ENCODE results near the gene PPP1R12B.
"Not testable (repeated sequence)": the region's sequence is repeated elsewhere in the genome, so short reads cannot be mapped to it uniquely, and the experiment has no call there.

PPP1R12B gene

DNA sequence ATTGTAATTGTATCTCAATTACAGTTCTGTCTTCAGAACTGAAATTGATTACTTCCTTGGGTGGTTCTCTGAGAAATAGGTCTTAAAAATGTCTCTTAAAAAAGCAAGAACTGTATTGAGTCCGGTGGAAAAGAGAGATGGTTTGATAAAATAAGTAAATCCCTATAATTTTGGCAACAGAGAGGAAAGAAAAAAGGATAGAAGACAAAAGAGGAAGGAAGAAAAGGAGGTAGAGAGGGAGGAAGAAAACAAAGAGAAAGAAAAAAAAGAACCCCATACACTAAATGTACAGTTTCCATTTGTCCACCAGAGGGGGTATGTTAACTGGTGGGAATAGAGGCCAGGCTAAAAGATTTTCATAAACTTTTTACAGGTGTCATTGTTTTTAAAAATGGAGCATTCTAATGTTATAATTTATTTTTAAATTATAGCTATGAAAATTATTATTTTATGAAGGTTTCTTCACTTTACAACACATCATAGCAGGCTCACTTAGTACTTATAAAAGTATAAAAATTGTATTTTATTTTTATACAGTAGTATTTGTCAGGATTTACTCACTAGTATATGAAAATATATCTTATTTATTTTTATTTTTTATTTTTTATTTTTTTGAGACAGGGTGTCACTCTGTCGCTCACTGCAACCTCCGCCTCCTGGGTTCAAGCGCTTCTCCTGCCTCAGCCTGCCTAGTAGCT is 4.7 kb upstream of the PPP1R12B start:
- in situ Hi-C loops (cut with MboI; ENCODE audit: low sequenced_read_pairs): no loop called here

DNA sequence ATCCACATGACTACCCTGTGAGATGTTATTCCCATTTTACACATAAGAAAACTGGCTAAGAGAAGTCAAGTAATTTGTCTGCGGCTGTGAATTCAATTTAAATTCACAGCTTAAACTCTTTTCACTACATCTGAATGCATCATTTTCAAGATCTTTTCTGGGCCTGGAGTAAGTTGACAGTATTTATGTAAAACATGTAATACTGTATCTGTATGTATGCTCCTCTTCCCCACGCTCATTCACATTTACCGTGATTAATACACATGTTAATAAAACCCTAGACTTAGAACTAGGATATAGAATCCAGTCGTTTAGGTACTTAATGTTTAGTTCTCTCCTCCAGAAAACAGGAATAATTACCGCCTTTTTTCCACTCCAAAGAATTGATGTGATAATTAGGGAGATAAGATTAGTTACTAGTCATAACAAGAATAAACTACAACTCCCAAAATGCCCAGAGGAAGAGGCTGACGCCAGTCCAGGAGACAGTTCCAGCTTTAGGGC is 442 bp upstream of the PPP1R12B start:
- in situ Hi-C loops (cut with MboI; ENCODE audit: low sequenced_read_pairs): no loop called here

DNA sequence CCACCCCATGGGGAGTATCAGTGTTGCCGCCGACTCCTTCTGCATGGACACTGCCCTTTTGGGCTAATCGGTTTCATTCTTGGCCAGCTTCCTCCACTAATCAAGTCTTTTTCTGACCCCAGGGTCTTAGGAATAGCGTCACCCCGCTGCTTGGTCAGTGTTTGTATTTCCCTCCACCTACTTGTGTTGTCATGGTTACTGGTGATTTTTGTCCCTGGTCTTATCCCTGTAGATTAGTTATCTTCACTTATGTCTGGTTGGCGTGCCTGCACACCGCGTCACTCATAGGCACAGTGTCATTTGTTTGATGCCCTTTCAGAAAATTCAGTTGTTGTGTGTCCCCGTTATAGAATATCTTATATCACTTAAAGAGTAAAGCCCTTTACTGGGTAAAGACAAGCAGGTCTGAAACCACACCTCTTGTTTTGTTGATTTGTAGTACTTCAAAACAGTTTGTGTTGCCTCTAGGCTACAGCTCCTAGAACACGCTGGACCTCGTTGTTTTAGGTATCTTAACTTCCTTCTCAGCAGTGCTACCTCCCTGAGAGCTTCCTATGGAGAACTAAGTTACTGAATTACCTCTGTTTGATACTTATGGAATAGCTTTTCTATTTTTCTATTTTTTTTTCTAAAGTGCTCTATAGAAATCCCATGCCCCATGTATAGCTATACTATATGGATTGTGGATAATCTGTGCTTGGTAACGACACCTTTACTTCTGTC is 868 bp downstream of the PPP1R12B start:
- in situ Hi-C loops (cut with MboI; ENCODE audit: low sequenced_read_pairs): no loop called here

DNA sequence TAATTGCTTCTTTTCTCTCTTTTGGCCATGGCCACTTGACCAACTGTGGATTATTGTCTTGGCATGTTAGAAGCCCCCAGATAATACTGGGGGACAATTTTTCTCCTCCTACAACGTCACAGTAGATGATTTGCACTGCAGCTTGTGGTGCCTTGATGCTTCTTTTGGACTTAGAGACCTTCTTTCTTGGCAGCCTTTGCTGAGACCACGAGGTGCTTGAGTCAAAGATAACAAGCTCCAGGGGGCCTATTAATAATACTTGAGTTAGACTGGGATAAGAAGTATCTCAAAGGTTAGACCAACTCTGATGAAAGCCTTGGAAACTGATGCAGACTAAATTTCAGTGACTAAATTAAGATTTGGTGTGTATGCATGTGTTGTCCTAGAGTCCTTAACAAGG is 3.2 kb downstream of the PPP1R12B start:
- in situ Hi-C loops (cut with MboI; ENCODE audit: low sequenced_read_pairs): no loop called here

DNA sequence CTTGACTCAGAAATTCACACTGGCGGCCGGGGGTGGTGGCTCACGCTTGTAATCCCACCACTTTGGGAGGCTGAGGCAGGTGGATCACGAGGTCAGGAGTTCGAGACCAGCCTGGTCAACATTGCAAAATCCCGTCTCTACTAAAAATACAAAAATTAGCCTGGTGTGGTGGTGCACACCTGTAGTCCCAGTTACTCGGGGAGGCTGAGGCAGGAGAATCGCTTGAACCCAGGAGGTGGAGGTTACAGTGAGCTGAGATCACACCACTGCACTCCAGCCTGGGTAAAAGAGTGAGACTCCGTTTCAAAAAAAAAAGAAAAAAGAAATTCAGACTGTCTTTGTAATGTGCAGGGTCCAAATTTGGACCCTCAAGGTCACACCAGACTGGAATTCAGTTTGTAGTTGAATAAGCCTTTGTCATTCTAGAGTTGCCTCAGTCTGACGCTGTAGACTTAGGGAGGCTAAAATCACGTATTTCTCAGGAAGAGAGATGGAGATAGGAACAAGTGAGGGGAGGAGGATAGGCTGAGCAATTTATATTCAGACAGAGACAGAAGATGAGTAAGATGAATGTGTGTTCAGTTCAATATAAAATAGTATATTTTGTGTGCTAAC is 4.2 kb downstream of the PPP1R12B start:
- in situ Hi-C loops (cut with MboI; ENCODE audit: low sequenced_read_pairs): not testable (repeated sequence)

DNA sequence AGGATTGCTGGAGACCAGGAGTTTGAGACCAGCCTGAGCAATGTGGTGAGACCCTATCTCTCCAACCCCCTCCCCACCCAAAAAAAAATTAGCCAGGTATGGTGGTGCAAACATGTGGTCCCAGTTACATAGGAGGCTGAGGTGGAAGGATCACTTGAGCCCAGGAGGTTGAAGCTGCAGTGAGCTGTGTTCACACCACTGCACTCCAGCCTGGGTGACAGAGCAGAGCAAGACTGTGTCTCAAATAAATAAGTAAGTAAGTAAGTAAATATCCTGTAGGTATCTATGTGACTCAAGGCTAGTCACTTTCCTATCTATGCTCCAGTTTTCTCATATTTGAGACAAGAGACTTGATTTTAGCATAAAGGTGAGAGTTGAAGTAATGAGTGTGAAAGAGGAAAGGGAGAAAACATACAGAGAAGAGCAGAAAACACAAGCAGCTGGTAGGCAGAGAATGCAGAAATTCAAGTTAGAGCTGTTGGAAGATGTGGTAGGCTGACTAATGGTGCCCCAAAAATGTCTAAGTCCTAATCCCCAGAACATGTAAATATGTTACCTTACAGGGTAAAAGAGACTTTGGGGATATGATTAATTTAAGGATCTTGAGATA is 7.5 kb downstream of the PPP1R12B start:
- in situ Hi-C loops (cut with MboI; ENCODE audit: low sequenced_read_pairs): no loop called here

DNA sequence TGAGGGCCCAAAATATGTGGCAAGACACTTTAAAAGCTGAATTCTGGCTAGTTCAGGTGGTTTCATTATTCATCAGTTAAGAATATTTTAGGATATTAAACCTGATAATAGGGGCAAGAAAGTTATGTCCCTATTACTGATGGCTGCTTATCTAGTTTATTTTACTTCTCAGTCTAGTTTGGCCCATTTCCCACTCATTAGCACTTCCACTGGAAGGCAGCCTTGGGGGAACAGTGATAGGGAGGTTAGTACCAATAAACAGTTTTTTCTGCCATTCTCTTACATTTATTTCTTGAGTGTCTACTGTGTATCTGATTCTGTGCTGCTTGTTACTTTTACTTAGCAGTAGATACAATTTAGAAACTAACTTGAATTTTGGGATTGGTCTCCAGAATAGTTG is 9.0 kb downstream of the PPP1R12B start:
- in situ Hi-C loops (cut with MboI; ENCODE audit: low sequenced_read_pairs): no loop called here

DNA sequence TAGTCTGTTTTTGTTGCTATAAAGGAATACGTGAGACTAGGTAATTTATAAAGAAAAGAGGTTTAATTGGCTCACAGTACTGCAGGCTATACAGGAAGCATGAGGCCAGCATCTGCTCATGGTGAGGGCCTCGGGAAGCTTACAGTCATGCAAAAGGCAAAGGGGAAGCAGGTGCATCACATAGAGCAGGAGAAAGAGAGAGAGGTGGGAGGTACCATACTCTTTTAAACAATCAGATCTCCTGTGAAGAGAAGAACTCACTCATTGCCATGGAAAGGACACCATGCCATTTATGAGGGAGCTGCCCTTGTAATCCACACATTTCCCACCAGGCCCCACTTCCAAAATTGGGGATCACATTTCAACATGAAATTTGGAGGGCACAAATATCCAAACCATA is 12.7 kb downstream of the PPP1R12B start:
- in situ Hi-C loops (cut with MboI; ENCODE audit: low sequenced_read_pairs): no loop called here

DNA sequence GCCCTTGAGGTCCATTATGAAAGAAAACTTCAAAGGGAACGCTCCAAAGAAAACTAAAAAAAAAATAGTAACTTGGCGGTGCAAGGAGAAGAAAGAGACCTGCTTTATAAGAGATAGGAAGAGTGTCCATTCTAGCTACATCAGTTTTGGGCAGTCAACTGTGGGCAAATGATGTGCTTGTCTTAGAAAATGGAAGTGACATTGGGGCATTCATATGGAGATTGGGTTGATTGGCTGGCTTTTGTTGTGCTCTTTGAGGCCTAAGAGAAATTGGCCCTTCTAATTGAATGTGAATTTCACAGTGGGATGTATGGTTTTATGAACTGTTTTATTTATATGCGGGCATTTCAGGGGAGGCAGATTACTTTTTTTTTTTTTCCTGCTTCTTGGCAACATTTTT is 13.2 kb downstream of the PPP1R12B start:
- in situ Hi-C loops (cut with MboI; ENCODE audit: low sequenced_read_pairs): no loop called here

DNA sequence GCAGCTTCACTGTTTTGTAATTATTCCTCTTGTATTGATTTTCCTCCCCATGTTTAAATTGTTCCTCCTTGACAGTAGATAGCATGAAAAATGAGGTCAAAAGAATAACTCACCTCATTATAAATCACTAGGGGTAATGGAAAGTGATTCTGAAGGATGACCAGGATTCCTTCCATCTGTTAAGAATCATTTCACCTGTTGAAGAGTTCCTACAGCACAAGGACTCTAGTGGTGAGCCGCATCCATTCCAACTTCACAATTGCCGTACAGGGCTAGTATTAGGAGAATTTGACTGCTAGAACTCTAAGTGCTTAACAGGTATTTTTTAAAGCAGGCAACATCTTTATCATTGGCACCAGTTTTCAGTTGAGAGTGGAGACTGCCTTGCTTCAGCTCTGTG is 13.7 kb downstream of the PPP1R12B start:
- in situ Hi-C loops (cut with MboI; ENCODE audit: low sequenced_read_pairs): no loop called here

DNA sequence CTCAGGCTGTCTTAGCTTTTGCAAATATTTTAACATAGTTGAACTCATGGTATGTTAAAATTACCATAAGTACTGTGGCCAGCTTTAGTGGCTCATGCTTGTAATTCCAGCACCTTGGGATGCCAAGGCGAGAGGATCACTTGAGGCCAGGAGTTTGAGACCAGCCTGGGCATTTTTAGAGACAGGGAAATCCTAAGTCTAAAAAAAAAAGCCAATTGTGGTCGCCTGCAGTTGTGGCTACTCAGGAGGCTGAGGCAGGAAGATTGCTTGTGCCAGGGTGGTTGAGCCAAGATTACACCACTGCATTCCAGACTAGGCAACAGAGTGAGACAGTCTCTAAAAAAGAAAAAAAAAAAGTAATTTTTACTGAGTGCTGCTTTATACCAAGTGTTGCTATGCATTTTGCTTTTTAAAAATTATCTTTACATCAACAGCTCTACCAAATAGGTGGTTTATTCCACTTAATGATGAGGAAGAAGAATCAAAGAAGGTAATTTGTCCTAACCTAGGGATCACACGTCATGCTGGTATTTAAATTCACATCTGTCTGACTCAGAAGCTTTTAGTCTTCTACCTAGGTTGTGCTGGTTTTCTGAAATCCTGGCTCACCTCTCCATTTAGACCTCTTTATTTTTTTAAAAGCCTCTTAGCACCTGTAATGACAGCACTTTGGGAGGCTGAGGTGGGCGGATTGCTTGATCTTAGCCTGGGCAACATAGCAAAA is 16.8 kb downstream of the PPP1R12B start:
- in situ Hi-C loops (cut with MboI; ENCODE audit: low sequenced_read_pairs): no loop called here

DNA sequence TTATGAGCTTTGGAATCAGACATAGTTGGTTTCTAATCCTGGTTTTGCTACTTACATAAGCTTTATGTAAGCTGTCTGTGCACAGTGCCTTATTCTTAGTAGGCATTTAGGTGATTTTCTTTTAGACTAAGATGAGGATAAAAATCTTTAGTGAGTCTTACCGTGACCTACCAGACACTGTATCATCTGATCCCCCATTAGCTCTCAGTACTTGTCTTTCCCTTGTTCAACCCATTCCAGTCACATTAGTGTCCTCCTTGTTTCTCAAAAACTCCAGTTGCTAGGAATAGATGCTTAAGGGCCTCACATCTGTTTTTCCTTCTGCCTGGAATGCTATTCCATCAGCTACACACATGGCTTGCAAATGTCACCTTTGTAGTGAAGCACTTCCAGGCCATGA is 18.8 kb downstream of the PPP1R12B start:
- in situ Hi-C loops (cut with MboI; ENCODE audit: low sequenced_read_pairs): no loop called here

DNA sequence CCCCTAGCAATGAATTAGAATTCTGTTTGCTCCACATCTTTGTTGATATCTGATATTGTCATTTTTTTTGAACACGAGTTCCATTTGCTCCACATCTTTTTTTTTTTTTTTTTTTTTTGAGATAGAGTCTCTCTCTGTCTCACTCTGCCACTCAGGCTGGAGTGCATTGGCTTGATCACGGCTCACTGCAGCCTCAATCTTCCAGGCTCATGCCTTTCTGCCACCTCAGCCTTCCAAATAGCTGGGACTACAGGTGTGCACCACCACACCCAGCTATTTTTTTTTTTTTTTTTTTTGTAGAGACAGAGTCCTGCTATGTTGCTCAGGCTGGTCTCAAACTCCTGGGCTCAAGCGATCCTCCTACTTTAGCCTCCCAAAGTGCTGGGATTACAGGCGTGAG is 22.4 kb downstream of the PPP1R12B start:
- in situ Hi-C loops (cut with MboI; ENCODE audit: low sequenced_read_pairs): not testable (repeated sequence)

DNA sequence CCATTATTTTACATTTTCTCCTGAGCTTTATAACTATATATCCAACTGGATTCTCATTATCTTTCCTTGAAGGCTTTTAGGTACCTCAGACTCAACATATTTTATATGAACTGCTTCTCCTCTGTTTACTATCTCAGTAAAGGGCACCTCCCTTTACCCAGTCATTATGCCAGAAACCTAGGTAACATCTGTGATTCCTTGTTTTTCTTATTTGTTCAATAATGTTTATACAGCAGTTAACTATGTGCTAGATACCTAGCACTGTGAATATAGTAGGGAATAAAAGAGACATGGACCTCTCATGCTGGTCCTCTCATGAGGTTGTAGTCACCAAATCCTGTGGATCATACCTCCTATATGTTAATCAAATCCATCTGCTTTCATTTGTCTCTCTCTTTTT is 25.6 kb downstream of the PPP1R12B start:
- in situ Hi-C loops (cut with MboI; ENCODE audit: low sequenced_read_pairs): no loop called here

DNA sequence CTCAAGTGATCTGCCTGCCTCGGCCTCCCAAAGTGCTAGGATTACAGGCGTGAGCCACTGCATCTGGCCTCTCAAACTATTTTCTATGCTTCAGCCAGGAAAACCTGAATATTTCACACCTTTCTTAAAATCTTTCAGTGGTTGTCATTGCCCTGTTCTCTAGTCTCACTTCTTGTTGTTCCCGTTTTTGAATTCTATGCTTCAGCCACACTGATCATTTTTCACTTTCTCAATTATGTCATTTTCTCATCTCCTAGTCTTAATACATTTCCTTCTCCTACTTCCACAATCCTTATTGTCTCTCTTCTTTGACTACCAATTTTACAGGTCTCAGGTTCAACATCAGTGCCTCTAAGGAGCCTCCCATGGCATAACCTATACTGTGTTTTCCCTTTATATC is 26.7 kb downstream of the PPP1R12B start:
- in situ Hi-C loops (cut with MboI; ENCODE audit: low sequenced_read_pairs): not testable (repeated sequence)

DNA sequence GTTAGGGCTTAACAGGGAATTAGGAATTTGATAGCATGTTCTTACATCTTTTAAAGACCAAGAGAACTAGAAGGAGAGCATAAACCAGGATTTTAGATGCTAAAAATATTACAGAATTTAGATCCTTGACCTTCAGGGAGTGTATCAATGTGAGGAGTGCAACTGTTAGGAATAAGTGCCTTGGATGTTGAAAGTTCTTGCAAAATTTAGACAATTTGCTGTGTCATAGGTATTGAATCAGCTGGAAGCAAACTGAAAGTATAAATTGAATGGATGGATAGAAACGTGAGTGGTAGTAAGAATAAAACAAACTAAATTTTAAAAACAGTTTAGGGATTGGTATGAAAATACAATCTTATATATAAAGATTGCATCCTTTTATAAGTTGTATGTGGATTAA is 27.7 kb downstream of the PPP1R12B start:
- in situ Hi-C loops (cut with MboI; ENCODE audit: low sequenced_read_pairs): no loop called here

DNA sequence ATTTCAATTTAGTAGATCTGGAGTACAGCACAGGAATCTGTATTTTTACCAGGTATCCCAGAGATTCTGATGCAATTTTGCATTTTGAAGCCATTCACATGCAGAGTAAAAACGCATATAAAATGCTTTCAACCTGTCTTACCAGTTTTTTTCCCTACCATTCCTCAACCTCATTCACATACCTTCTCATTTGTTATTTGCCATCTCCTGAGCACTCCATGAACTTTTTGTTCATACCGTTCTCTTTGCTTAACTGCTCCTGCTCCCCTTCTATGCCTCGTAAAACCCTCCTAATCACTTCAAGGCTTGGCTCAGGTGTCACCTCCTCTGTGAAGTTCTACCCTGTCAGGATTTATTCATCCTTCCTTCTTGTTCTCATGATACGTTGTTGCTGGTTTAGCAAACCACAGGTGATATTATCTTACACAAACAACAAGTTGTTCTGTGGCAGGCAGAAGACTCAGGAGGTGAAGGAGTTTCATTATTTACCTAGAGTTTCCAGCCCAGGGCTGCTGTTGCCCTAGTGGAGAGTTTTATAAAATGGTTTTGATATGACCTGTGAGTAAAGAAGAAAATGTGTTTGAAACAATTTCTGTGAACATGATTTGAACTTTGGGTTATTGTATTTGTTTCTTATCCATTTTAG is 31.5 kb downstream of the PPP1R12B start:
- in situ Hi-C loops (cut with MboI; ENCODE audit: low sequenced_read_pairs): not testable (repeated sequence)

DNA sequence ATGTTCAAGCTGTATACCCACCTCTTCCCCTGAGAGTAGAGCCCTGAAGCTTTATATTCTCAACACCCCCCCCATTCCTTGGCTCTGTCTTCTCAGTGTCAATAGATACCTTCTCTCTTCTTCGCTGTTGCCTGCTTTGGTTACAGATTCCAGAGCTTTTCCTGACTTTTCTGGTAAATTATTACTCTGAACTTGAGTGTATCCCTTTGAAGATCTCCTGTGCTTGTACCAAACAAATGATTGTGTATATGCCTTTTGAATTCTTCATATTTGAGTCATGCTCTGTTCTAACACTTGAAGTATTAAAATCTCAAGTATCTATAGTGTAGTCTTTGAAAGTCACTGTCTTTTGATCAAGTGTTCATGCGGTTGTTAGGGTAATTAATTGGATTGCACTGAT is 32.0 kb downstream of the PPP1R12B start:
- in situ Hi-C loops (cut with MboI; ENCODE audit: low sequenced_read_pairs): not testable (repeated sequence)

DNA sequence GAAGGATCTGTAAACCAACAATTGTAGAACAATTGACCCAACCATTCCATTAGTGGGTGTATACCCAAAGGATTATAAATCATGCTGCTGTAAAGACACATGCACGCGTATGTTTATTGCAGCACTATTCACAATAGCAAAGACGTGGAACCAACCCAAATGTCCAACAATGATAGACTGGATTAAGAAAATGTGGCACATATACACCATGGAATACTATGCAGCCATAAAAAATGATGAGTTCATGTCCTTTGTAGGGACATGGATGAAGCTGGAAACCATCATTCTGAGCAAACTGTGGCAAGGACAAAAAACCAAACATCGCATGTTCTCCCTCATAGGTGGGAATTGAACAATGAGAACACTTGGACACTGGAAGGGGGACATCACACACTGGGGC is 33.4 kb downstream of the PPP1R12B start:
- in situ Hi-C loops (cut with MboI; ENCODE audit: low sequenced_read_pairs): not testable (repeated sequence)

DNA sequence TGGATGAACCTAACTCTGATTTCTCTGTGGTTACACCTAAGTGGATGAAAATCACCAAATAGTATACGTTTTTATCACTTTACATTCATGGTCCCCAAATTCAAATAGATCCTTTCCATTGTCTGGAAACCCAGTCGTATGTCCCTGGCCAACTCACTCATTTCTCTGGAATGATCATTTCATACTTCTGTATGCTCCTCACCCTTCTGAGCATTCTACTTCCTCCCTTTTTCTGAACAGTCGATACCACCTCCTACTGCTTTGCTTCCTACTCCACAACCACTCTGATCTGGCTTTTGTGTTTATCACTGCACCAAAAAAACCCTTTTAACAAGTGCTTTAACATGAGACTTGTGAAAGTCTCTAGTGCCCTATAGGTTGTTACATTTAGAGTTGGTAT is 47.3 kb downstream of the PPP1R12B start:
- in situ Hi-C loops (cut with MboI; ENCODE audit: low sequenced_read_pairs): not testable (repeated sequence)

Data from HL-60/S4 treated with phorbol 12-myristate 13-acetate at 8.2 ng/mL for 4 days and 3 days (cell line).